ENCODE measurements around the gene CD19. TPM values are rescaled to one million over a fixed set of nuclear protein-coding genes. Genes with fewer than 3 reads are reported as not detected.

CD19 gene
- total RNA-seq, 3 donors from 2014 or later (not counting 1 experiment from before 2014, with no cell fraction given), result 0.79 to 2.5 (median 0.96) TPM

DNA sequence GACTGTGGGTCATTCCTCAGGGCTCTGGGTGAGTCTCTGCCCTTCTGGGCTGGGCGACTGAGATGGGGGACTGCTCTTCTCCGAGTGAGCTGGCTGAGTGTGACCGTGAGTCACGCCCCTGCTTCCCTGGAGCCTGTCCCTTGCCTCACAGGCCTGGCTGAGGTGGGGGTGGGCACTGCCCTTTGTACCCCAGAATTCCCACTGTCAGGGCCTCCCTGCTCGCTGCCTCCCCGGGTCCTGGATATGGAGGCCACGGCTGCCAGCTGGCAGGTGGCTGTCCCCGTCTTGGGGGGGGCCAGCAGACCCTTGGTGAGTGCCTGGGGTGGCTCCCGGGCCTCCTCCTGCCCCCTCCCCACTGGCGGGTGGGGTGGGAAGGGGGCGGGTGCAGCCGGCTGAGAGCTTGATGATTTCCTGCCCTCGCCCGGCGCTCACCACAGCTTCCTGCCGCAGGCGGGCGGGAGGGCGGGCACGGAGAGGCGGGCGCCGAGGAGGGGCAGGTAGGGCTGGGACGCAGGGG, 52.9 kb downstream of the CD19 start, which contains the start of gene LAT:
Gene LAT, plus strand, starts transcription at position 434 of the 517 bp plus-strand sequence. CDS start 366 bp downstream, outside the sequence.
- Histone ChIP-seq H3K36me3 (ENCODE audit: control insufficient read depth, insufficient read depth, low read length) (peaks cover 49% of the 10 kb centered on the region), H3K9me3 (ENCODE audit: control insufficient read depth, insufficient read depth, low read length) (peaks cover 3% of the 10 kb centered on the region), H3K27ac (ENCODE audit: low read length) (peak within 1 kb of the TSS; percentile 83), H3K4me1 (ENCODE audit: control insufficient read depth, insufficient read depth, low read length) (peaks cover 73% of the 10 kb centered on the region), H3K27me3 (ENCODE audit: control insufficient read depth, insufficient read depth, low read length) (no peaks in the 10 kb centered on the region), H3K4me3 (ENCODE audit: low read length) (peak within 1 kb of the TSS; percentile 70)
- ATAC-seq (peak; percentile 83 to 88 (median 86)), DNase-seq (peak; percentile 67 to 88)
- H3K4me3 Mint-ChIP-seq, result peak within 1 kb of the TSS; percentile 88
- peak within 1 kb of the TSS; percentile 71 to 97 for H3K27ac Mint-ChIP-seq
- under 1% methylated on average over 20 of the region's 24 CpGs for WGBS (ENCODE audit: insufficient coverage)
- TF ChIP-seq, protein P1, sequence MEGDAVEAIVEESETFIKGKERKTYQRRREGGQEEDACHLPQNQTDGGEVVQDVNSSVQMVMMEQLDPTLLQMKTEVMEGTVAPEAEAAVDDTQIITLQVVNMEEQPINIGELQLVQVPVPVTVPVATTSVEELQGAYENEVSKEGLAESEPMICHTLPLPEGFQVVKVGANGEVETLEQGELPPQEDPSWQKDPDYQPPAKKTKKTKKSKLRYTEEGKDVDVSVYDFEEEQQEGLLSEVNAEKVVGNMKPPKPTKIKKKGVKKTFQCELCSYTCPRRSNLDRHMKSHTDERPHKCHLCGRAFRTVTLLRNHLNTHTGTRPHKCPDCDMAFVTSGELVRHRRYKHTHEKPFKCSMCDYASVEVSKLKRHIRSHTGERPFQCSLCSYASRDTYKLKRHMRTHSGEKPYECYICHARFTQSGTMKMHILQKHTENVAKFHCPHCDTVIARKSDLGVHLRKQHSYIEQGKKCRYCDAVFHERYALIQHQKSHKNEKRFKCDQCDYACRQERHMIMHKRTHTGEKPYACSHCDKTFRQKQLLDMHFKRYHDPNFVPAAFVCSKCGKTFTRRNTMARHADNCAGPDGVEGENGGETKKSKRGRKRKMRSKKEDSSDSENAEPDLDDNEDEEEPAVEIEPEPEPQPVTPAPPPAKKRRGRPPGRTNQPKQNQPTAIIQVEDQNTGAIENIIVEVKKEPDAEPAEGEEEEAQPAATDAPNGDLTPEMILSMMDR (IDR thresholded peaks at IDR 0.05), result no peak
- H3K9me3 Mint-ChIP-seq, result peaks cover 0 to 5% of the 10 kb centered on the region in 2 donors
- no peaks in the 10 kb centered on the region for H3K36me3 Mint-ChIP-seq
- H3K27me3 Mint-ChIP-seq (ENCODE audit: low read depth in 2 of 2), result no peaks in the 10 kb centered on the region
- intact Hi-C loops (cut with micrococcal nuclease), result no loop called here
- peaks cover 29 to 65% of the 10 kb centered on the region in 2 donors for H3K4me1 Mint-ChIP-seq

DNA sequence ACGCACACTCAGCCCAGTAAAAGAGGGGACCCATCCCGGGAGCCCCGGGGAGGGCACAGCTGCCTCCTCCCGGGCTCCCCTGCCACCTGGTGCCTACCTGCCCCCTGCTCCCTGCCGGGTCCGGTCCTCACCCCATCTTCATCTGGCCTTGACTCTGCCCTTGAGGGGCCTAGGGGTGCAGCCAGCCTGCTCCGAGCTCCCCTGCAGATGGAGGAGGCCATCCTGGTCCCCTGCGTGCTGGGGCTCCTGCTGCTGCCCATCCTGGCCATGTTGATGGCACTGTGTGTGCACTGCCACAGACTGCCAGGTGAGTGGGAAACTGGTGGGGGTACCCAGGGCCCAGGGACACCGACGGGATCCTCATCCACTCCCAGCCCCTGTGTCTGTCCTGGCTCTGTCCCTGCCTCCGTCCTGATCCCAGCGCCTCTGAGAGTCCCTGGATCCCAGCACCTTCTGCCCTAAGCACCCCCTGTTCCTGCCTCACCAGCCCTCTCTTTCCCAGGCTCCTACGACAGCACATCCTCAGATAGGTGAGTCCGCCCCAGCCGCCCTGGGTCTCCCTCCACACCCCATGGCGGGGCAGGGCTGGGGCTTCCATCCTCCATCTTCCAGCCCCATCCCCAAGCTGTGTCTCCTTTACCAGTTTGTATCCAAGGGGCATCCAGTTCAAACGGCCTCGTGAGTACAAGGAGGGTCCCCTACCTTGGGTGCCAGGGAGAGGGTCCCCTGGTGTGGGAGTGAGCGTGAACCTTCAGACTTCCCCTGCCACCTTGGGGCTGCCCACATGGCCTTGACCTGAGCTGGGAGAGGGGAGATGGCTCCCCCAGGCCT, 53.7 kb downstream of the CD19 start:
- Histone ChIP-seq H3K9me3 (ENCODE audit: control insufficient read depth, insufficient read depth, low read length) (peaks cover 3% of the 10 kb centered on the region), H3K4me1 (ENCODE audit: control insufficient read depth, insufficient read depth, low read length) (peaks cover 78% of the 10 kb centered on the region), H3K4me3 (ENCODE audit: low read length) (peak overlapping the region; percentile 70), H3K36me3 (ENCODE audit: control insufficient read depth, insufficient read depth, low read length) (peaks cover 56% of the 10 kb centered on the region), H3K27me3 (ENCODE audit: control insufficient read depth, insufficient read depth, low read length) (no peaks in the 10 kb centered on the region), H3K27ac (ENCODE audit: low read length) (peak overlapping the region; percentile 83)
- TF ChIP-seq, protein P1 (IDR thresholded peaks at IDR 0.05), result no peak
- intact Hi-C loops (cut with micrococcal nuclease), result no loop called here
- 24% methylated on average over 19 of the region's 19 CpGs for WGBS (ENCODE audit: insufficient coverage)
- no peaks in the 10 kb centered on the region for H3K27me3 Mint-ChIP-seq (ENCODE audit: low read depth in 2 of 2)
- H3K4me1 Mint-ChIP-seq, result peaks cover 29 to 73% of the 10 kb centered on the region in 2 donors
- ATAC-seq (peak; percentile 21 to 32 (median 26)), DNase-seq (peak in 1 of 2 donors; percentile 54)
- peaks cover 0 to 5% of the 10 kb centered on the region in 2 donors for H3K9me3 Mint-ChIP-seq
- peak overlapping the region; percentile 84 for H3K4me3 Mint-ChIP-seq
- H3K36me3 Mint-ChIP-seq, result no peaks in the 10 kb centered on the region
- H3K27ac Mint-ChIP-seq, result peak overlapping the region; percentile 71 to 97

DNA sequence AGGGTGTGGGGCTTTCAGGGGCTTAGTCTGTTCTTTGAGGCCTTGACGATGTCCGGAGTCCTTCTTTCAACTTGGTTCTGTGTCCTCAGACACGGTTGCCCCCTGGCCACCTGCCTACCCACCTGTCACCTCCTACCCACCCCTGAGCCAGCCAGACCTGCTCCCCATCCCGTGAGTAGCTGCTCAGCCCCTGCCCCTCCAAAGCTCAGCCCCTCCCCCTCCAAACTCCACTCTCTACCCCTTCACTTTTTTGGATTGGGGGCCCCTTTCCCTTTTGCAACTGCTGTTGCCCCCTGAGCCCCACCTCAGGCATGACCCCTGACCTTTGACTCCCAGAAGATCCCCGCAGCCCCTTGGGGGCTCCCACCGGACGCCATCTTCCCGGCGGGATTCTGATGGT, 54.3 kb downstream of the CD19 start:
- peaks cover 78% of the 10 kb centered on the region for H3K4me1 ChIP-seq (ENCODE audit: control insufficient read depth, insufficient read depth, low read length)
- TF ChIP-seq, protein P1 (IDR thresholded peaks at IDR 0.05), result no peak
- Mint-ChIP-seq H3K9me3 (peaks cover 0 to 5% of the 10 kb centered on the region in 2 donors), H3K27me3 (ENCODE audit: low read depth in 2 of 2) (no peaks in the 10 kb centered on the region), H3K36me3 (no peaks in the 10 kb centered on the region), H3K4me1 (peaks cover 29 to 77% of the 10 kb centered on the region in 2 donors), H3K27ac (peak overlapping the region; percentile 71 to 97), H3K4me3 (peak overlapping the region; percentile 84)
- ATAC-seq (no peak), DNase-seq (peak in 1 of 2 donors; percentile 22)
- H3K4me3 ChIP-seq (ENCODE audit: low read length), result peak overlapping the region; percentile 70
- H3K27me3 ChIP-seq (ENCODE audit: control insufficient read depth, insufficient read depth, low read length), result no peaks in the 10 kb centered on the region
- H3K36me3 ChIP-seq (ENCODE audit: control insufficient read depth, insufficient read depth, low read length), result peaks cover 53% of the 10 kb centered on the region
- H3K27ac ChIP-seq (ENCODE audit: low read length), result peak overlapping the region; percentile 83
- intact Hi-C loops (cut with micrococcal nuclease), result no loop called here
- peaks cover 3% of the 10 kb centered on the region for H3K9me3 ChIP-seq (ENCODE audit: control insufficient read depth, insufficient read depth, low read length)
- WGBS (ENCODE audit: insufficient coverage), result 74% methylated on average over 9 of the region's 9 CpGs
